Measurements from ENCODE around the gene RANBP9. TPM values are rescaled to one million over a fixed set of nuclear protein-coding genes. Genes with fewer than 3 reads are reported as not detected.

The RANBP9 gene
- total RNA-seq, 1 donor from 2014 or later: 64.7 TPM

DNA sequence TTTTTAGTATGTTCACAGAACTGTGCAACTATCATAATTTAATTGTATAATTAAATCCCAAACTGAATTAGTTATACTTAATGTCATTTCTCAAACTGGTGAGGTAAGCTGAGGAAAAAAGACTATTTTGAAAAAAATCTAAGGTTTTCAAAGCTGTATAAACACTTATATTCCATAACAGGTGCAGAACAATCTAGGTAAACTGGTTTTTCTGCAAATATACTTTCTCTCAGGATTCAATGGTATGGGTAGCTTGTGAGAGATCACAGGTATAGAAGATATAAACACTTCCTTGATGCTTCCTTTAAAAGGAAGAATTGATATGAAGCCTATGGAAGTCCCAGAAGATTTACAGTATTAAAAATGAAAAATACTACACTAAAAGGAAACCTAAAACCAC, 62.8 kb downstream of the RANBP9 start:
- H3K4me1 Mint-ChIP-seq (ENCODE audit: unreplicated experiment): peaks cover 4% of the 10 kb centered on the region
- no peaks in the 10 kb centered on the region for H3K9me3 Mint-ChIP-seq (ENCODE audit: unreplicated experiment)
- TF ChIP-seq, protein P1, sequence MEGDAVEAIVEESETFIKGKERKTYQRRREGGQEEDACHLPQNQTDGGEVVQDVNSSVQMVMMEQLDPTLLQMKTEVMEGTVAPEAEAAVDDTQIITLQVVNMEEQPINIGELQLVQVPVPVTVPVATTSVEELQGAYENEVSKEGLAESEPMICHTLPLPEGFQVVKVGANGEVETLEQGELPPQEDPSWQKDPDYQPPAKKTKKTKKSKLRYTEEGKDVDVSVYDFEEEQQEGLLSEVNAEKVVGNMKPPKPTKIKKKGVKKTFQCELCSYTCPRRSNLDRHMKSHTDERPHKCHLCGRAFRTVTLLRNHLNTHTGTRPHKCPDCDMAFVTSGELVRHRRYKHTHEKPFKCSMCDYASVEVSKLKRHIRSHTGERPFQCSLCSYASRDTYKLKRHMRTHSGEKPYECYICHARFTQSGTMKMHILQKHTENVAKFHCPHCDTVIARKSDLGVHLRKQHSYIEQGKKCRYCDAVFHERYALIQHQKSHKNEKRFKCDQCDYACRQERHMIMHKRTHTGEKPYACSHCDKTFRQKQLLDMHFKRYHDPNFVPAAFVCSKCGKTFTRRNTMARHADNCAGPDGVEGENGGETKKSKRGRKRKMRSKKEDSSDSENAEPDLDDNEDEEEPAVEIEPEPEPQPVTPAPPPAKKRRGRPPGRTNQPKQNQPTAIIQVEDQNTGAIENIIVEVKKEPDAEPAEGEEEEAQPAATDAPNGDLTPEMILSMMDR (IDR thresholded peaks at IDR 0.05; ENCODE audit: unreplicated experiment): no peak
- H3K27ac Mint-ChIP-seq (ENCODE audit: unreplicated experiment): no peak overlapping the region
- H3K27me3 Mint-ChIP-seq (ENCODE audit: unreplicated experiment): no peaks in the 10 kb centered on the region
- H3K4me3 Mint-ChIP-seq (ENCODE audit: unreplicated experiment): no peak overlapping the region
- DNase-seq (ENCODE audit: low spot score): no peak
- H3K36me3 Mint-ChIP-seq (ENCODE audit: low read depth, unreplicated experiment): peaks cover 13% of the 10 kb centered on the region

DNA sequence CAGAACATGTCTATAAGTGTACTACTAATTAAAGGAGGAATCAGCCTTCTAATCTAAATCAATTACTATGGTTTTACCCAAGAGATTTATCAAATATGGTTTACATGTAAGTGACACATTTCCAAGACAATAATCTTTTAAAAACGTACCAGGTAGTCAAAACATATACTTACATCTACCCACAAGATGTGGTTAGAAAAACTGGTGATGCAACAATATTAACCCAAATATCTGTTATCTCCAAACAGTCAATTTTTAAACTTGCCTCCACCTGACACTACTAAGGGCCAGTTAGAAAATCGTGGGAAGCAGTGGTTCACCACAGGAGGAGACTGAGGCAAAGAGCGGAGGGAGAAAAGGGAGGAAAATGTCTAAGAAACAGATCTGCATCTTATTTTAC, 68.5 kb downstream of the RANBP9 start:
- Mint-ChIP-seq H3K36me3 (ENCODE audit: low read depth, unreplicated experiment) (peaks cover 23% of the 10 kb centered on the region), H3K27me3 (ENCODE audit: unreplicated experiment) (peaks cover 1% of the 10 kb centered on the region), H3K4me1 (ENCODE audit: unreplicated experiment) (peaks cover 5% of the 10 kb centered on the region), H3K9me3 (ENCODE audit: unreplicated experiment) (no peaks in the 10 kb centered on the region), H3K4me3 (ENCODE audit: unreplicated experiment) (peak overlapping the region; percentile 31), H3K27ac (ENCODE audit: unreplicated experiment) (no peak overlapping the region)
- TF ChIP-seq, protein P1 (IDR thresholded peaks at IDR 0.05; ENCODE audit: unreplicated experiment): no peak
- DNase-seq (ENCODE audit: low spot score): no peak

DNA sequence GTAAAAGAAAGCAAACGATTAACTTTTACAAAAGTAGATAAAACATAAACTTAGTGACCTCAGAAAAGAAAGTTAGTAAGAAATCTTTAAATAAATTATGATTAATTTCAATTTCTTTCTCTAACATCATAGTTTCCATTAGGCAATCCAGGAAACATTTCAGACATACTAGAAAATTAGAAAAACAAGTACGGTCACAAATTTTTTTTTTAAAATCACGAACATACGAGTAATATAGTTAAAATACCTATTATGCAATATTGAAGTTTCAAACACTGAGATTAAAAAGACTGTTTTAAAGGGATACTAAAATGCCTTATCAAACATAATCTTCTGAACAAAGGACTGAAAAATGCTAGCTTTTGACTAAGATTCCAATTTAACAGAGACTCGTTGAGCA, 70.3 kb downstream of the RANBP9 start:
- Mint-ChIP-seq H3K4me3 (ENCODE audit: unreplicated experiment) (no peak overlapping the region), H3K9me3 (ENCODE audit: unreplicated experiment) (no peaks in the 10 kb centered on the region), H3K4me1 (ENCODE audit: unreplicated experiment) (peaks cover 22% of the 10 kb centered on the region), H3K27ac (ENCODE audit: unreplicated experiment) (no peak overlapping the region), H3K36me3 (ENCODE audit: low read depth, unreplicated experiment) (peaks cover 26% of the 10 kb centered on the region), H3K27me3 (ENCODE audit: unreplicated experiment) (peaks cover 1% of the 10 kb centered on the region)
- no peak for DNase-seq (ENCODE audit: low spot score)
- TF ChIP-seq, protein P1 (IDR thresholded peaks at IDR 0.05; ENCODE audit: unreplicated experiment): no peak

DNA sequence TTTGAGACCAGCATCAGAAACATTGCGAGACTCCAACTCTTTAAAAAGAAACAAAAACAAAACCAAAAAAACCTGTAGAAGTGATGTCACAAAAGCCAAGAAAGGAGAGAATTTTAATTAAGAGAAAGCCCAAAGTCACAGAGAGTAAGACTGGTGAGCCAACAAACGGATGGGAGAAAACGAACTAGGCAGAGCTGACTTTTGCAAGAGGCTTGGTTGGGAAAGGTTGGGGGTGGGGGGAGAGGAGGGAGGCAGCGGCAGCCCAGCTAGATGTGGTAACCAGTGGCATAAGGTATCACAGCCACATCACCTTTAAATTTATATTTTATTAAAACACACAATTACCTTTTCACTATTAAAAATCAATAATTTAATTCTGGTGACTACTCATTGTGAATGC, 73.0 kb downstream of the RANBP9 start:
- DNase-seq (ENCODE audit: low spot score): no peak
- Mint-ChIP-seq H3K27ac (ENCODE audit: unreplicated experiment) (peak overlapping the region; percentile 67), H3K27me3 (ENCODE audit: unreplicated experiment) (peaks cover 1% of the 10 kb centered on the region), H3K9me3 (ENCODE audit: unreplicated experiment) (no peaks in the 10 kb centered on the region), H3K4me1 (ENCODE audit: unreplicated experiment) (peaks cover 38% of the 10 kb centered on the region), H3K4me3 (ENCODE audit: unreplicated experiment) (no peak overlapping the region), H3K36me3 (ENCODE audit: low read depth, unreplicated experiment) (peaks cover 17% of the 10 kb centered on the region)
- TF ChIP-seq, protein P1 (IDR thresholded peaks at IDR 0.05; ENCODE audit: unreplicated experiment): no peak

DNA sequence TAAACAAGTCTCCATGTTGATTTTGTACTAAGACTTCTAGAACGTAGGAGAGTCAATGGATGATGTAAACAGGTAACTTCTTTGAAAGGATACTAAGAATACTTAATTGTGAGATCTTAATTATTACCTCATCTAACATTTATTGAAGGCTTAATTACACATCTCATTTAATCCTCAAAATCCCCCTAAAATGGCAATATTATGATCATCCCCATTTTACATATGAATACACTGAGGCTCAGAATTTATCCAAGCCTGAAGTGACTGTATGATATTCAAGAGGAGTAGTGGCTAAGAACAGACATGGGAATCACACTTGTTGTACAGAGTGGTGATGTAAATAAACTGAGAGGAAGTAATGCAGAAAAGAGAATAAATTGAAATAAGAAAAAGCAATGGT, 73.6 kb downstream of the RANBP9 start:
- Mint-ChIP-seq H3K9me3 (ENCODE audit: unreplicated experiment) (no peaks in the 10 kb centered on the region), H3K4me3 (ENCODE audit: unreplicated experiment) (no peak overlapping the region), H3K27me3 (ENCODE audit: unreplicated experiment) (peaks cover 1% of the 10 kb centered on the region), H3K36me3 (ENCODE audit: low read depth, unreplicated experiment) (peaks cover 11% of the 10 kb centered on the region), H3K27ac (ENCODE audit: unreplicated experiment) (peak overlapping the region; percentile 90), H3K4me1 (ENCODE audit: unreplicated experiment) (peaks cover 38% of the 10 kb centered on the region)
- no peak for DNase-seq (ENCODE audit: low spot score)
- TF ChIP-seq, protein P1 (IDR thresholded peaks at IDR 0.05; ENCODE audit: unreplicated experiment): no peak

All from endothelial cell (in vitro differentiated cells).